Measurements from ENCODE around the gene RWDD4.

DNA sequence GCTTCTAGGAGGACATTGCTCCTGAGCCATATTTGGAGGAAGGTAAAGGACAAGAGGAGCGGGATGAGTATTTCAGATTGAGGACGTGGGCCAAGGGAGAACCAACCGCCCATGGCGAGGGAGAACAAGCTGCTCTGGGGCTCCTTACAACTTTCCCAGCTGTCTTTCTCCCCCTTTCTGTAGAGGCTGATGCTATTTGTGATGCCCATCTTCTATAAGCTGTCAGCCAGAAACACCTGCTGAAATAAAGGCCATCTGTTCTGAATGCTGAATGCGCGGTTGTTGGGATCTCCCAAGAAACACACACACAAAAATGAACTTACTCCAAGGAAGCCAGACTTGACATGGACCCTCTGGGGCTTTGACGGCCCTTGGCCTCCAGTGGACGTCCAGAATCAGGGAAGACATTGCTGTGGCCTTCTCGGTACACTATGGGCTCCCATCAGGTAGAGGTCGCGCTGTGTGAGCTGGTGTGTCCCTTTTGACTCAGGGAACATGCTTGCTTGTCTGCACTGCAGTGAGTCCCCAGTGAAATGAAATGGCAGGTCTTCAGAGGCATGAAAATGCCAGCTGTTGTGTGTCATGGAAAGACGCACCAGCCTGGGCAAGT is 30.9 kb downstream of the RWDD4 start:
- TF ChIP-seq ZNF232 (CRISPR knock-in tag; IDR thresholded peaks at IDR 0.05) (no peak), ZNF133 (CRISPR knock-in tag; IDR thresholded peaks at IDR 0.05) (no peak), BRD4 (IDR thresholded peaks at IDR 0.05) (no peak), CTBP1 (IDR thresholded peaks at IDR 0.05; ENCODE audit: borderline replicate concordance) (no peak), TCF3 (CRISPR knock-in tag; IDR thresholded peaks at IDR 0.05) (no peak), POLR2AphosphoS5 (IDR thresholded peaks at IDR 0.05; ENCODE audit: control insufficient read depth, insufficient read depth, low read depth, low read length) (no peak), ZNF408 (CRISPR knock-in tag; IDR thresholded peaks at IDR 0.05; ENCODE audit: low read depth) (no peak), MYC (IDR thresholded peaks at IDR 0.05; ENCODE audit: low read depth, low read length) (no peak), MYC (CRISPR knock-in tag; IDR thresholded peaks at IDR 0.05; ENCODE audit: borderline replicate concordance, low read depth) (no peak)
